NCI-H748 treated with DMSO at 0.1 percent for 48 hours (cell line): Measurements from ENCODE around the gene POLE4.

Source experiments
- DNase-seq: peaks from one replicate; lab custom pipeline; 2025; lab: John Stamatoyannopoulos, UW

POLE4 gene, protein sequence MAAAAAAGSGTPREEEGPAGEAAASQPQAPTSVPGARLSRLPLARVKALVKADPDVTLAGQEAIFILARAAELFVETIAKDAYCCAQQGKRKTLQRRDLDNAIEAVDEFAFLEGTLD

GRCh38 chr2:74958274-74959105 lies at the start of gene POLE4:
TSS of gene POLE4 (plus strand) at chr2:74958643. CDS start at chr2:74958680, 37 bp downstream.
- peak; percentile 43 for DNase-seq

GRCh38 chr2:74908748-74909444 lies 49.5 kb upstream of the POLE4 start:
- DNase-seq = peak; percentile 57

DNA sequence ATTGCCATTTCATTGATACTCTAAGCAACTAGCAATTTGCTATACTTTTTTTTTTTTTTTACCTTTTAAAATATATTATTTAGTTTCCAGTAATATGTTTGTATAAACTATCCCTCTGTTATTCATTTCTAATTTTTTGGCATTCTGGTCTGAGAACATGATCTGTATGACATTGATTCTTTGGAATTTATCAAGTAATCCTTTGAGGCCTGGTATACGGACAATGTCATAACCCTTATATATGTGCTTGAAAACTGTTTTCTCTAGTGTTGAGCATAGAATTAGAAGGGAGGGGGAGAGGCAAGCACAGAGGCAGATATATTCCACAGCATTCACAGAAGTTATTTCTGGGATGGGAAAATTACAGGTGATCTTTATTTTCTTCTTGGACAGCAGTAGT lies 48.2 kb upstream of the POLE4 start:
- no peak for DNase-seq

GRCh38 chr2:74911061-74911460 lies 47.4 kb upstream of the POLE4 start:
- DNase-seq = no peak

GRCh38 chr2:74915743-74916142 lies 42.7 kb upstream of the POLE4 start:
- DNase-seq = no peak

DNA sequence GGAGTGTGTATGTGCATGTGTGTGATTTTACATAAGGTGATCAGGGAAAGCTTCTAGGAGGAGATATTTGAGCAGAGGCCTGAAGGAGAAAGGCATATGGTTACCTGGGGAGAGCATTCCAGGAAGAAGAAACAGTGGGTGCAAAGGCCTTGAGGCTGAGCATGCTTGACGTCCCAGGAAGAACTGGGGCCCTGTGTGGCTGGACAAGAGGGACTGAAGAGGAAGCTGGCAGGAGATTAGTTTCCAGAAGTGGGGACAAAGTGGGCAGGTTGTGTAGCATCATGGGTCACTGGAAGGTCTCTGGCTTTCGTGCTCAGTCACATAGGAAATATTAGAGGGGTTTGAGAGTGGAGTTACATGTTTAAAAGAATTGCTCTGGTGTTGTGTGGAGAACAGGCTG lies 42.0 kb upstream of the POLE4 start:
- no peak for DNase-seq

- DNase-seq = no peak
Measured at GRCh38 chr2:74917702-74918619, 40.5 kb upstream of the POLE4 start.

- peak; percentile 40 for DNase-seq
Measured at GRCh38 chr2:74919827-74920226, 38.6 kb upstream of the POLE4 start.

- DNase-seq = no peak
Measured at GRCh38 chr2:74921236-74921736, 37.2 kb upstream of the POLE4 start.

DNA sequence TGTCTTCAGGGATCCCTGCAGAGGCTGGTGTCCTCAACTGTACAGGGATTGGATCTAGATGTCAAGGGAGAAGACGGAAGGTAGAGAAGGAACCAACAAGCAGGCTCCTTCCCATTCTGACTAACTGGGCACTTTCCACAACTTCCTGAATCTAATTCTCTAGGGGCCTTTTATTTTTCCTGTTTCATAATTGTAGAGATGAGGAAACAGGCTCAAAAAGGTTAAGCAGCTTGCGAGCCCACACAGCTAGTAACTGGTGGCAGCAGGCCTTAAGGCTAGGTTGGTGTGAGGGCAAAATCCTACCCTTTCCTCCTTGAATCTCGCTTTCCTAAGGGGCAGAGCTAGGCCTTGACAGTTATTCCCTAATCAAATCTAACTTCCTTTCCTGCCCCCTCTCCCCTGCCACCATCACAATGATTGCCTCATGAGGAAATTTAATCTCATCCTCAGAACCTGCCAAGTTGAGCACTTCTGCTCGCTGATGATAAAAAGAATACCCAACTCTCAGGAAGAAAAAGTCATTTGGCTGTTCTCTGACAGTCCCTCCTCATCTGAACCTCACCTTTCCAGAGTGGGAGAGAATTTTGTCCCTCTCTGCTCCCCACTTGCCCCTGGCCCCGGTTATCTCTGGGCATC lies 35.7 kb upstream of the POLE4 start:
- no peak for DNase-seq

- DNase-seq = no peak
Measured at GRCh38 chr2:74924463-74925265, 33.8 kb upstream of the POLE4 start.

DNA sequence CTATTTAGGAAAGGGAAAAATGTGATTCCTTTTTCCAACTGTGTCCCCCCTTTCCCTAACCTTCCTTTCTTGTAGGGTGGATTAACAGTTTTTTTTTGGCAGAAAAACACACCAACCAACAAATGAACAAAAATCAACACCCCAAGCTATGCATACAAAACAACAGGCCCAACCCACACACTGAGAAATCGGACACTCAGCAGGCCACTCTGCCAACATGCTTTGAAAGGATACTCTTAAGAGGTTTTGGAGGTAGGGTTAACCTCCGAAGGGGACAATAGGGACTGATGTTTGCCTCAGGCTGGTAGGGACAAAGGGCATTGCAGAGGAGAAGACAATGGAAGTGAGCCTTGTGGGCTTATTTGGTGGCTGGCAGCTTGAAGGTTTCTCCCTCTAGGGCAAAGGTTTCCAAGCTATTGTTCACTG lies 33.1 kb upstream of the POLE4 start:
- no peak for DNase-seq

DNA sequence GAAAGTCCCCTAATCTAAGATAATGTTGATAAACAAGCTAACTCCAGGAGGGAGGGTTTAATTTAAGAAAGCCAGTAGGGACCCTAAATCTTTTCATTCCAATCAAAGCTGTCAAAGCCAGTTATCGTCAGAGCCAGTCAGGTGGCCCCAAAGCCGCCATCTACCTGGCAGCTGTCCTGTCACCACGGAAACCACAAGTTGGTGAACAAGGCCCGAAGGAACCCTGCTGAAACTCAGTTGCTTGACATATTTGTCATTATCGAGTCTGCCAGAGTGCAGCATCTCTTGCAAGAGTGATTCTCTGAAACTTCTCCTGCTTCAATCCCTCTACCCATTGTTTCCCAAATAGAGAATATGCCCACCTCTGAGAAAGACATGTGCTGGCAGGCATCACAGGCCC lies 30.8 kb upstream of the POLE4 start:
- DNase-seq = no peak

DNA sequence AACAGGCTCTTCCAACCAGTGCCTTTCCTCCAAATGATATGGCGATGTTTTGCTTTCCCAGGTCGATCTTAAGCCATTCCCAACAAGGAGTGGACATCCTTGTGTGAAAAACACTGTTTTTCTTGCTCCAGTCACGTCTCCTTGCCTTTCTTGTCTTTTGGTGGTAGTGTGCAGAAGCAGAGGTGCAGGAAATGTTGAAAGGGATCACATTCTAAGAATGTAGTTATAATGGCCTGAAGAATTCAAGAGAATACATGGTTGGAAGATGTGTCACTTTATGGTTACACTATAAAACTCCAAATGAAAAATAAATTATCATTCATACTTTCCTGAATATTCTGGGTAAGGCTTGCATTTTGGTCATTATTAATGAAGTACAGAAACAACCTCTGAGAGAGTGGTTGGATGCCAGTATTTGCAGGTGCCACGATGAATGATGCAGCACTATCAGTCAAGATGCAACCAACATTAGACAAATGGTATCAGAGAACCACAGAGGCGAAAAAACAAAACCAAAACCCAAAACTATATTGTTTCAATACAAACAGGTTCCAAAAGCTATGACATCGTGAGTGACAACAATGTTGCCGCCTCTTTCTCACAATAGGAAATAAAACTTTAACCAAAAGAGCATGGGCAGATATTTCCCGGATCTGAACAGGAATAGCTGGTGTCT lies 27.5 kb upstream of the POLE4 start:
- no peak for DNase-seq

GRCh38 chr2:74931940-74932339 lies 26.5 kb upstream of the POLE4 start:
- DNase-seq = no peak

- DNase-seq = no peak
Measured at GRCh38 chr2:74935975-74936391, 22.5 kb upstream of the POLE4 start.

GRCh38 chr2:74937221-74937880 lies 21.1 kb upstream of the POLE4 start:
- DNase-seq = no peak

DNA sequence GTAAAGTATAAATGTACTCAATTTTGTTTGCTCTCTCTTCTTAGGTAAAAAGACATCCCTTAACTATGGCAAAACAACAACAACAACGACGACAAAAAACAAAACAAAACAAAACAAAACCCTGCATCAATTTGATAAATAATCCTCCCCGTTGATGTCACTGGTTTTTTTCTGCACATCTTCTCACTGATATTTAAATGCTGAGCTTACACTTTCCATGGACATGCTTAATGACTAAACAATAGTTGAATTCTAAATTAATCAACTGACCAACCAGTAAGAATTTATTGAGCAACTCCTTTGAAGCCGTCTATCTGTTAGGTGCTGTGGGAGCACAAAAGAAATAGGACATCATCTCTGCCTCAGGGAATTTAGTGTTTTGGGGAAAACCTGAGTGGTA lies 20.2 kb upstream of the POLE4 start:
- no peak for DNase-seq
